Uterus (tissue), 4 donors: ENCODE results near the gene VGF. TPM values are rescaled to one million over a fixed set of nuclear protein-coding genes. Genes with fewer than 3 reads are reported as not detected.
"Not testable (repeated sequence)": the region's sequence is repeated elsewhere in the genome, so short reads cannot be mapped to it uniquely, and the experiment has no call there.

ENCODE experiments used
- DNase-seq, 2 donors: peaks; one replicate each; pipeline ENCODE4 v3.0.0-alpha.2; 2019 to 2020
- H3K27ac ChIP-seq, 2 donors: fragments of 200-600 bp; sonication (generic); 1 replicate in 1 of 2; 2 replicates in 1 of 2; pipeline ENCODE4 v1.5.1; 2016 to 2018
- H3K27me3 ChIP-seq, 2 donors: fragments of 200-600 bp; sonication (generic); one replicate each; pipeline ENCODE4 v1.5.1; 2018 to 2019; ENCODE audit warnings: control low read depth in 1 of 2
- H3K36me3 ChIP-seq, 2 donors: fragments of 200-600 bp; sonication (generic); one replicate each; pipeline ENCODE4 v1.5.1; 2019; ENCODE audit warnings: control low read depth in 1 of 2
- H3K4me1 ChIP-seq, 2 donors: fragments of 200-600 bp; sonication (generic); one replicate each; pipeline ENCODE4 v1.5.1; 2018 to 2019; ENCODE audit warnings: control low read depth in 1 of 2
- H3K4me3 ChIP-seq, 2 donors: fragments of 200-600 bp; sonication (generic); 1 replicate in 1 of 2; 2 replicates in 1 of 2; pipeline ENCODE4 v1.5.1; 2018 to 2019; ENCODE audit warnings: mild to moderate bottlenecking in 1 of 2
- H3K9me3 ChIP-seq, 2 donors: fragments of 200-600 bp; sonication (generic); one replicate each; pipeline ENCODE4 v1.5.1; 2019; ENCODE audit warnings: control low read depth in 1 of 2
- POLR2A ChIP-seq, 2 donors: fragments of 450-650 bp; IDR thresholded peaks; one replicate each; pipeline ENCODE4 v1.6.1; 2016; ENCODE audit warnings: antibody characterized with exemption in 2 of 2, mild to moderate bottlenecking in 1 of 2, moderate library complexity in 1 of 2
- intact Hi-C: fragments of 100-400 bp; cut with DNase I; formaldehyde crosslinking; loops from one replicate; pipeline ENCODE4 v1.15.1; 2023; ENCODE audit warnings: low total_unique reads
- total RNA-seq, 4 donors: library from RNA; depleted of rRNA in 3 of 4; stranded (reverse); fragments of >200 nt in 3 of 4; gene quantifications; one replicate each; pipeline versions ENCODE4 v1.1.0 to v1.2.4, GENCODE V29; 2014 to 2023
- TF ChIP-seq, protein P1 (sequence below), 4 experiments: fragments of 200-600 bp in 2 of 4; fragments of 450-650 bp in 2 of 4; sonication (generic) in 2 of 4; IDR thresholded peaks; one replicate each; pipeline ENCODE4 v1.5.1; 2016 to 2019; ENCODE audit warnings: antibody characterized with exemption in 4 of 4, mild to moderate bottlenecking in 2 of 4, moderate library complexity in 1 of 4
- donor health status: DM: yes; HTN: yes; CAD: no.

VGF gene
- total RNA-seq, 4 donors from 2014 or later: 0.14 TPM; not detected in 3

DNA sequence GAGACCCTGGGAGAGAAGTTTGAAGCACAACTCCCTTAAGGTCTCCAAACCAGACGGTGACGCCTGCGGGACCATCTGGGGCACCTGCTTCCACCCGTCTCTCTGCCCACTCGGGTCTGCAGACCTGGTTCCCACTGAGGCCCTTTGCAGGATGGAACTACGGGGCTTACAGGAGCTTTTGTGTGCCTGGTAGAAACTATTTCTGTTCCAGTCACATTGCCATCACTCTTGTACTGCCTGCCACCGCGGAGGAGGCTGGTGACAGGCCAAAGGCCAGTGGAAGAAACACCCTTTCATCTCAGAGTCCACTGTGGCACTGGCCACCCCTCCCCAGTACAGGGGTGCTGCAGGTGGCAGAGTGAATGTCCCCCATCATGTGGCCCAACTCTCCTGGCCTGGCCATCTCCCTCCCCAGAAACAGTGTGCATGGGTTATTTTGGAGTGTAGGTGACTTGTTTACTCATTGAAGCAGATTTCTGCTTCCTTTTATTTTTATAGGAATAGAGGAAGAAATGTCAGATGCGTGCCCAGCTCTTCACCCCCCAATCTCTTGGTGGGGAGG lies 27.6 kb downstream of the VGF start:
- DNase-seq: no peak
- H3K27me3 ChIP-seq: no peaks in the 10 kb centered on the region
- H3K9me3 ChIP-seq: no peaks in the 10 kb centered on the region
- intact Hi-C loops: loop anchor here (5.0 kb wide), 1 partner anchor 40 kb away; no protein-coding TSS in a partner anchor
- H3K27ac ChIP-seq: peak overlapping the region; percentile 58 to 84
- TF ChIP-seq POLR2A (IDR thresholded peaks at IDR 0.05): no peak
- TF ChIP-seq, protein P1, sequence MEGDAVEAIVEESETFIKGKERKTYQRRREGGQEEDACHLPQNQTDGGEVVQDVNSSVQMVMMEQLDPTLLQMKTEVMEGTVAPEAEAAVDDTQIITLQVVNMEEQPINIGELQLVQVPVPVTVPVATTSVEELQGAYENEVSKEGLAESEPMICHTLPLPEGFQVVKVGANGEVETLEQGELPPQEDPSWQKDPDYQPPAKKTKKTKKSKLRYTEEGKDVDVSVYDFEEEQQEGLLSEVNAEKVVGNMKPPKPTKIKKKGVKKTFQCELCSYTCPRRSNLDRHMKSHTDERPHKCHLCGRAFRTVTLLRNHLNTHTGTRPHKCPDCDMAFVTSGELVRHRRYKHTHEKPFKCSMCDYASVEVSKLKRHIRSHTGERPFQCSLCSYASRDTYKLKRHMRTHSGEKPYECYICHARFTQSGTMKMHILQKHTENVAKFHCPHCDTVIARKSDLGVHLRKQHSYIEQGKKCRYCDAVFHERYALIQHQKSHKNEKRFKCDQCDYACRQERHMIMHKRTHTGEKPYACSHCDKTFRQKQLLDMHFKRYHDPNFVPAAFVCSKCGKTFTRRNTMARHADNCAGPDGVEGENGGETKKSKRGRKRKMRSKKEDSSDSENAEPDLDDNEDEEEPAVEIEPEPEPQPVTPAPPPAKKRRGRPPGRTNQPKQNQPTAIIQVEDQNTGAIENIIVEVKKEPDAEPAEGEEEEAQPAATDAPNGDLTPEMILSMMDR (IDR thresholded peaks at IDR 0.05): no peak
- H3K4me3 ChIP-seq: no peak overlapping the region
- H3K36me3 ChIP-seq: no peaks in the 10 kb centered on the region
- H3K4me1 ChIP-seq: no peaks in the 10 kb centered on the region

DNA sequence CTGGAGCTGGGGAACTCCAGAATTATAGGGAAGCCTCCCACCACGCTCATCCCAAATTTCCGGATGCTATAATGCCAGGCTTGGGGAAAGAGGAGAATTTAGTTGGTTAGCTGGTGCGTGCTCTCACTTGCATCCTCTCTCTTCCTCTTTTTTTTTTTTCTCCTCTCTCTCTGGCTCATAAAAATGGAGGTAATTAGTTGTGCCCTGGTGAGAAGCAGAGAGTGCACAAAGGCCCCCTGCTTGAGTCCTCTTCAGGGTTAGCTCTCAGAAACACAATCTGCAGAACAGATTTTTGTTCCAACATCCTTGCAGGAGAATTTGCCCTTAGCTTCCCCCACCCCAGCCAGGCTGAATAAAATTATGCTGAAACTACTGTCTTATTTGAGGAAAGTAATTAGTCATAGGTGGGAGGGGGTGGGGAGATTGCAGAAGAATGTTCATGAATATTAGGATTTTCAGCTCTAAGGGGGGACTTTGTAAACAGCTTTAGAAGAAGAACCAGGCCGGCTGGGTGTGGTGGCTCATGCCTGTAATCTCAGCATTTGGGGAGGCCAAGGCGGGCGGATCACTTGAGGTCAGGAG lies 30.9 kb downstream of the VGF start:
- Histone ChIP-seq H3K4me3 (no peak overlapping the region), H3K27ac (no peak overlapping the region), H3K9me3 (no peaks in the 10 kb centered on the region), H3K27me3 (no peaks in the 10 kb centered on the region), H3K4me1 (no peaks in the 10 kb centered on the region), H3K36me3 (no peaks in the 10 kb centered on the region)
- no peak for DNase-seq
- no peak for TF ChIP-seq POLR2A (IDR thresholded peaks at IDR 0.05)
- TF ChIP-seq, protein P1 (IDR thresholded peaks at IDR 0.05): no peak
- intact Hi-C loops: no loop called here

DNA sequence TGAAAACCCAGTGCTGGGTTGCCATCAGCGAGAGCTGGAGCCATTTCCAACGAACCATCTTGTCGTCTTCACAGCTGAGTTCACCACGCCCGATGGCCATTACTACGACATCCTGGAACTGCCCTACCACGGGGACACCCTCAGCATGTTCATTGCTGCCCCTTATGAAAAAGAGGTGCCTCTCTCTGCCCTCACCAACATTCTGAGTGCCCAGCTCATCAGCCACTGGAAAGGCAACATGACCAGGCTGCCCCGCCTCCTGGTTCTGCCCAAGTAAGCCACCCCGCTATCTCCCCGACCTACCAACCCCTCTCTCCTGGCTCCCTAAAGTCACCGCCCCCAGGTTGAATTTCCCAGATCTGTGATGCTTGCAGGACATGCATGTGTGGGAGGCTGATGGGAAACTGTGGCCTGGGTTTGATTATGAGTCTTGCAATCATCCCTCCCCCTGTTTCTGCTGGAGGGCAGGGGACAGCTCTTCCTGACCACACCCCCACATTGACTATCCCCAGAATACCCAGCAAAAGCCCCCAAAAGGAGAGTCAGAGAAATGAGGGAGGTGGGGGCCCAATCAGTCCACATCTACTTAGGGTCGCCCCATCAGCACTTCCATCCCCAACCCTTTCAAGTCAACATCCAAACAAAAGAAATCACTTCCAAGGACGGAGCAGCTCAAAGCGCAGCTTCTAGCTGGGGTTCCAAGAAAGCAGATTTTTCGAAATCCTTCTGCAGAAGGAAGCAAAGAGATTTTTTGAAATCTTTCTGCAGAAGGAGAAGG lies 31.6 kb downstream of the VGF start:
- Histone ChIP-seq H3K27me3 (no peaks in the 10 kb centered on the region), H3K9me3 (no peaks in the 10 kb centered on the region), H3K27ac (no peak overlapping the region), H3K4me3 (no peak overlapping the region), H3K36me3 (no peaks in the 10 kb centered on the region), H3K4me1 (no peaks in the 10 kb centered on the region)
- DNase-seq: no peak
- intact Hi-C loops: no loop called here
- TF ChIP-seq, protein P1 (IDR thresholded peaks at IDR 0.05): no peak
- TF ChIP-seq POLR2A (IDR thresholded peaks at IDR 0.05): no peak

GRCh38 chr7:101132626-101133600 lies 32.5 kb downstream of the VGF start:
- H3K36me3 ChIP-seq, H3K27me3 ChIP-seq, H3K4me3 ChIP-seq, intact Hi-C loops, H3K9me3 ChIP-seq, DNase-seq, H3K27ac ChIP-seq, H3K4me1 ChIP-seq: not testable (repeated sequence)

DNA sequence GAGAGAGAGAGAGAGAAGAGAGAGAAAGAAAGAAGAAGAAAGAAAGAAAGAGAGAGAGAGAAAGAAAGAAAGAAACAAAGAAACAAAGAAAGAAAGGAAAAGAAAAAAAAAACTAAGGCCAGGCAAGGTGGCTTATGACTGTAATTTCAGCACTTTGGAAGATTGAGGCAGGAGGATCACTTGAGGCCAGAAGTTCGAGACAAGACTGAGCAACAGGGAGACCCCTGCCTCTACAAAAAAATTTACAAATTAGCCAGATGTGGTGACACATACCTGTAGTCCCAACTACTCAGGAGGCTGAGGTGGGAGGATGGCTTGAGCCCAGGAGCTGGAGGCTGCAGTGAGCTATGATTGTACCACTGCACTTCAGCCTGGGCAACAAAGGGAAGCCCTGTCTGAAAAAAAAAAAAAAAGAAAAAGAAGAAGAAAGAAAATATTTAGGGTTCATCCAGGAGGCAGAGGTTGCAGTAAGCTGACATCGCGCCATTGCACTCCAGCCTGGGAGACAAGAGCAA lies 35.7 kb downstream of the VGF start:
- Histone ChIP-seq H3K27me3 (no peaks in the 10 kb centered on the region), H3K36me3 (no peaks in the 10 kb centered on the region), H3K27ac (no peak overlapping the region), H3K4me3 (no peak overlapping the region), H3K9me3 (no peaks in the 10 kb centered on the region), H3K4me1 (peaks cover 0 to 16% of the 10 kb centered on the region in 2 donors)
- no peak for TF ChIP-seq POLR2A (IDR thresholded peaks at IDR 0.05)
- TF ChIP-seq, protein P1 (IDR thresholded peaks at IDR 0.05): no peak
- intact Hi-C loops: no loop called here
- DNase-seq: no peak
